ENCODE data around the gene GFRA1.

DNA sequence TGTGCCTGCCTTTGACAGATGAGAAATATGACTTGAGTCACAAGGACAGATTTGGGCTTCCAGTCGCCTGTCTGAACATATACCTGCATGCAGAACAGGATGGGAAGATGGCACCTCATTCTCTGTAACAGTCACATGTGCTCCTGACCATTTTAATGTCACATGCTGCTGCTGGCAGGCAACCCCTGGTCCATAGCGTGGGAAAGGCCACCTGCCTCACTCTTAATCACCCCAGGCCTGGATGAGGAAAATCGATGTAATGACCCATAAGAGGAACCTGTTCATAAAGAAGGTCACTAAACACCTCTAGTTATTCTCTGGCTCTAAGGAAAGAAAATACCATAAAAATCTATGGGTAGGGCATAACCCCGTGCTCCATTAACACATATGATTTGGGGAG, 110.2 kb downstream of the GFRA1 start:
- TF ChIP-seq, protein P1, sequence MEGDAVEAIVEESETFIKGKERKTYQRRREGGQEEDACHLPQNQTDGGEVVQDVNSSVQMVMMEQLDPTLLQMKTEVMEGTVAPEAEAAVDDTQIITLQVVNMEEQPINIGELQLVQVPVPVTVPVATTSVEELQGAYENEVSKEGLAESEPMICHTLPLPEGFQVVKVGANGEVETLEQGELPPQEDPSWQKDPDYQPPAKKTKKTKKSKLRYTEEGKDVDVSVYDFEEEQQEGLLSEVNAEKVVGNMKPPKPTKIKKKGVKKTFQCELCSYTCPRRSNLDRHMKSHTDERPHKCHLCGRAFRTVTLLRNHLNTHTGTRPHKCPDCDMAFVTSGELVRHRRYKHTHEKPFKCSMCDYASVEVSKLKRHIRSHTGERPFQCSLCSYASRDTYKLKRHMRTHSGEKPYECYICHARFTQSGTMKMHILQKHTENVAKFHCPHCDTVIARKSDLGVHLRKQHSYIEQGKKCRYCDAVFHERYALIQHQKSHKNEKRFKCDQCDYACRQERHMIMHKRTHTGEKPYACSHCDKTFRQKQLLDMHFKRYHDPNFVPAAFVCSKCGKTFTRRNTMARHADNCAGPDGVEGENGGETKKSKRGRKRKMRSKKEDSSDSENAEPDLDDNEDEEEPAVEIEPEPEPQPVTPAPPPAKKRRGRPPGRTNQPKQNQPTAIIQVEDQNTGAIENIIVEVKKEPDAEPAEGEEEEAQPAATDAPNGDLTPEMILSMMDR (IDR thresholded peaks at IDR 0.05) = no peak
- TF ChIP-seq EZH2phosphoT487 (IDR thresholded peaks at IDR 0.05; ENCODE audit: borderline replicate concordance, low read depth) (no peak), ELF1 (IDR thresholded peaks at IDR 0.05) (no peak), RCOR1 (IDR thresholded peaks at IDR 0.05; ENCODE audit: low read length) (no peak), MXI1 (IDR thresholded peaks at IDR 0.05; ENCODE audit: low read depth, low read length) (no peak), TAF1 (IDR thresholded peaks at IDR 0.05; ENCODE audit: borderline replicate concordance, low read depth, low read length) (no peak), SMC3 (IDR thresholded peaks at IDR 0.05; ENCODE audit: low read depth, low read length) (no peak), YY1 (IDR thresholded peaks at IDR 0.05; ENCODE audit: low read depth) (no peak)

Measured in SK-N-SH (cell line).